HepG2 (cell line): ENCODE results near the gene CXorf65.

Source experiments
- AFF4 ChIP-seq: sonication (generic); formaldehyde crosslinking; IDR thresholded peaks from 2 replicates; pipeline ENCODE4 v1.4.0; 2020; ENCODE audit warnings: missing genetic modification reagents
- BRF2 ChIP-seq: sonication (generic); formaldehyde crosslinking; IDR thresholded peaks from 2 replicates; pipeline ENCODE4 v1.8.1; 2022; ENCODE audit warnings: mild to moderate bottlenecking, missing genetic modification reagents
- ERF ChIP-seq: IDR thresholded peaks from 2 replicates; pipeline ENCODE4 v1.6.1; 2018; ENCODE audit warnings: missing biosample characterization, missing genetic modification reagents
- FOXJ3 ChIP-seq: sonication (generic); formaldehyde crosslinking; IDR thresholded peaks from 2 replicates; pipeline ENCODE4 v1.4.0; 2020; ENCODE audit warnings: missing genetic modification reagents, mild to moderate bottlenecking, borderline replicate concordance
- MED8 ChIP-seq: sonication (generic); formaldehyde crosslinking; IDR thresholded peaks from 2 replicates; pipeline ENCODE4 v1.8.1; 2023; ENCODE audit warnings: mild to moderate bottlenecking, missing genetic modification reagents; ENCODE audit not compliant: insufficient replicate concordance
- MZF1 ChIP-seq: sonication (generic); formaldehyde crosslinking; IDR thresholded peaks from 2 replicates; pipeline ENCODE4 v1.8.1; 2023; ENCODE audit warnings: mild to moderate bottlenecking, missing genetic modification reagents, borderline replicate concordance
- SAFB2 ChIP-seq: sonication (generic); formaldehyde crosslinking; IDR thresholded peaks from 2 replicates; pipeline ENCODE4 v1.5.1; 2020; ENCODE audit warnings: missing genetic modification reagents, low read depth, mild to moderate bottlenecking, borderline replicate concordance
- SNAPC2 ChIP-seq: sonication (generic); formaldehyde crosslinking; IDR thresholded peaks from 2 replicates; pipeline ENCODE4 v1.8.1; 2022; ENCODE audit warnings: mild to moderate bottlenecking, missing genetic modification reagents
- ZFP37 ChIP-seq: sonication (generic); formaldehyde crosslinking; IDR thresholded peaks from 2 replicates; pipeline ENCODE4 v1.4.0; 2020; ENCODE audit warnings: missing genetic modification reagents, borderline replicate concordance
- ZFP41 ChIP-seq: sonication (generic); formaldehyde crosslinking; IDR thresholded peaks from 2 replicates; pipeline ENCODE4 v1.4.0; 2020; ENCODE audit warnings: mild to moderate bottlenecking, missing genetic modification reagents, borderline replicate concordance
- ZNF337 ChIP-seq: sonication (generic); formaldehyde crosslinking; IDR thresholded peaks from 2 replicates; pipeline ENCODE4 v1.5.1; 2020; ENCODE audit warnings: missing genetic modification reagents, low read depth, mild to moderate bottlenecking, borderline replicate concordance
- ZNF616 ChIP-seq: sonication (generic); formaldehyde crosslinking; IDR thresholded peaks from 2 replicates; pipeline ENCODE4 v1.5.0; 2020; ENCODE audit warnings: low read depth, mild to moderate bottlenecking, missing genetic modification reagents
- TF ChIP-seq, protein P1 (sequence below), 2 experiments: IDR thresholded peaks; 2 replicates each; pipeline ENCODE4 v1.6.1; 2011 to 2012; ENCODE audit warnings: low read length in 2 of 2, borderline replicate concordance in 1 of 2, low read depth in 1 of 2, mild to moderate bottlenecking in 1 of 2, moderate library complexity in 1 of 2
- TF ChIP-seq, protein P2 (sequence below): sonication (generic); formaldehyde crosslinking; IDR thresholded peaks from 2 replicates; pipeline ENCODE4 v1.5.0; 2020; ENCODE audit warnings: mild to moderate bottlenecking, missing genetic modification reagents

- TF ChIP-seq ZNF616 (no peak), ZFP37 (CRISPR knock-in tag) (no peak), ERF (no peak), AFF4 (CRISPR knock-in tag) (no peak), SAFB2 (CRISPR knock-in tag) (no peak), SNAPC2 (no peak), ZNF337 (CRISPR knock-in tag) (no peak), MZF1 (CRISPR knock-in tag) (no peak), MED8 (CRISPR knock-in tag) (no peak), BRF2 (CRISPR knock-in tag) (no peak), FOXJ3 (CRISPR knock-in tag) (no peak), ZFP41 (CRISPR knock-in tag) (no peak)
- TF ChIP-seq, protein P1, sequence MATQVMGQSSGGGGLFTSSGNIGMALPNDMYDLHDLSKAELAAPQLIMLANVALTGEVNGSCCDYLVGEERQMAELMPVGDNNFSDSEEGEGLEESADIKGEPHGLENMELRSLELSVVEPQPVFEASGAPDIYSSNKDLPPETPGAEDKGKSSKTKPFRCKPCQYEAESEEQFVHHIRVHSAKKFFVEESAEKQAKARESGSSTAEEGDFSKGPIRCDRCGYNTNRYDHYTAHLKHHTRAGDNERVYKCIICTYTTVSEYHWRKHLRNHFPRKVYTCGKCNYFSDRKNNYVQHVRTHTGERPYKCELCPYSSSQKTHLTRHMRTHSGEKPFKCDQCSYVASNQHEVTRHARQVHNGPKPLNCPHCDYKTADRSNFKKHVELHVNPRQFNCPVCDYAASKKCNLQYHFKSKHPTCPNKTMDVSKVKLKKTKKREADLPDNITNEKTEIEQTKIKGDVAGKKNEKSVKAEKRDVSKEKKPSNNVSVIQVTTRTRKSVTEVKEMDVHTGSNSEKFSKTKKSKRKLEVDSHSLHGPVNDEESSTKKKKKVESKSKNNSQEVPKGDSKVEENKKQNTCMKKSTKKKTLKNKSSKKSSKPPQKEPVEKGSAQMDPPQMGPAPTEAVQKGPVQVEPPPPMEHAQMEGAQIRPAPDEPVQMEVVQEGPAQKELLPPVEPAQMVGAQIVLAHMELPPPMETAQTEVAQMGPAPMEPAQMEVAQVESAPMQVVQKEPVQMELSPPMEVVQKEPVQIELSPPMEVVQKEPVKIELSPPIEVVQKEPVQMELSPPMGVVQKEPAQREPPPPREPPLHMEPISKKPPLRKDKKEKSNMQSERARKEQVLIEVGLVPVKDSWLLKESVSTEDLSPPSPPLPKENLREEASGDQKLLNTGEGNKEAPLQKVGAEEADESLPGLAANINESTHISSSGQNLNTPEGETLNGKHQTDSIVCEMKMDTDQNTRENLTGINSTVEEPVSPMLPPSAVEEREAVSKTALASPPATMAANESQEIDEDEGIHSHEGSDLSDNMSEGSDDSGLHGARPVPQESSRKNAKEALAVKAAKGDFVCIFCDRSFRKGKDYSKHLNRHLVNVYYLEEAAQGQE (IDR thresholded peaks at IDR 0.05; ENCODE audit: borderline replicate concordance in 1 of 2, low read depth in 1 of 2, low read length in 2 of 2): no peak
- TF ChIP-seq, protein P2, sequence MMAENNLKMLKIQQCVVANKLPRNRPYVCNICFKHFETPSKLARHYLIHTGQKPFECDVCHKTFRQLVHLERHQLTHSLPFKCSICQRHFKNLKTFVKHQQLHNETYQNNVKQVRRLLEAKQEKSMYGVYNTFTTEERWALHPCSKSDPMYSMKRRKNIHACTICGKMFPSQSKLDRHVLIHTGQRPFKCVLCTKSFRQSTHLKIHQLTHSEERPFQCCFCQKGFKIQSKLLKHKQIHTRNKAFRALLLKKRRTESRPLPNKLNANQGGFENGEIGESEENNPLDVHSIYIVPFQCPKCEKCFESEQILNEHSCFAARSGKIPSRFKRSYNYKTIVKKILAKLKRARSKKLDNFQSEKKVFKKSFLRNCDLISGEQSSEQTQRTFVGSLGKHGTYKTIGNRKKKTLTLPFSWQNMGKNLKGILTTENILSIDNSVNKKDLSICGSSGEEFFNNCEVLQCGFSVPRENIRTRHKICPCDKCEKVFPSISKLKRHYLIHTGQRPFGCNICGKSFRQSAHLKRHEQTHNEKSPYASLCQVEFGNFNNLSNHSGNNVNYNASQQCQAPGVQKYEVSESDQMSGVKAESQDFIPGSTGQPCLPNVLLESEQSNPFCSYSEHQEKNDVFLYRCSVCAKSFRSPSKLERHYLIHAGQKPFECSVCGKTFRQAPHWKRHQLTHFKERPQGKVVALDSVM: no peak
Observed at GRCh38 chrX:71085900-71086299, 20.6 kb downstream of the CXorf65 start.
